HL-60/S4 (cell line): ENCODE results near the gene SLC34A2.

Source experiments
- in situ Hi-C: fragments of 300-500 bp; cut with MboI; formaldehyde crosslinking; loops from 2 replicates; pipeline ENCODE4 v1.14.3; 2022; ENCODE audit warnings: low sequenced_read_pairs

The SLC34A2 gene

DNA sequence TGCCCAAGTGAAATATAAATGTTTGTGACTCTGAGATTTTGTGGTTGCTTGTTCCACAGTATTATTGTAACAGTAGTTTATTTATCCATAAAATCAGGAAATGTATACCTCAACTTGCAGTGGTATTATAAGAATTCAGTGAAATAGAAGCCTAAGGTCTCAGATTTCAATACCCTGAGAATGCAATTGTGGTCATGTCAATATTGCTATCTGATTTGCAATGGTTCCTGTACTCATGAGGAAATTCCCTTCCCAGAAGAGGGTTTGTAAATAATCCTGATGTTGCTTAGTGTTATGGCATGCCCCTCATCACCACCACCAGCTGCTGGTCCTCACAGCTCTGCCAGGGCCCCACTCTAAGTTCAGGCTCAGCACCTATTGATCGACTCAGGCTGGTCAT, 67.8 kb downstream of the SLC34A2 start:
- in situ Hi-C loops: no loop called here

DNA sequence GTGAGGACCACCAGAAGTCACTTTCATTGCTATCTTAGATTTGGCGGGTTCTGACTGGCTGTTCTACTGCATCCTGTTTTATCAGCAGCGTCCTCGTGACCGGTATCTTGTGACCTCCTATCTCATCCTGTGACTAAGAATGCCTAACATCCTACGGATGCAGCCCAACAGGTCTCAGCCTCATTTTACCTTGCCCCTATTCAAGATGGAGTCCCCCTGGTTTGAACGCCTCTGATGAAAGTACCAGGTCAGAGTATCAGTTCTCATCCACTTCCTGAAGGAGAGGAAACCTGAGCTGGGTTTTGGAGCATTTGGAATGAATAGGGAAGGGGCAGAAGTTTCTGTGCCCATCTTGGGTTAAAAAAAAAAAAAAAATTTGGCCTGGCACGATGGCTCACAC, 70.2 kb downstream of the SLC34A2 start:
- in situ Hi-C loops: no loop called here

DNA sequence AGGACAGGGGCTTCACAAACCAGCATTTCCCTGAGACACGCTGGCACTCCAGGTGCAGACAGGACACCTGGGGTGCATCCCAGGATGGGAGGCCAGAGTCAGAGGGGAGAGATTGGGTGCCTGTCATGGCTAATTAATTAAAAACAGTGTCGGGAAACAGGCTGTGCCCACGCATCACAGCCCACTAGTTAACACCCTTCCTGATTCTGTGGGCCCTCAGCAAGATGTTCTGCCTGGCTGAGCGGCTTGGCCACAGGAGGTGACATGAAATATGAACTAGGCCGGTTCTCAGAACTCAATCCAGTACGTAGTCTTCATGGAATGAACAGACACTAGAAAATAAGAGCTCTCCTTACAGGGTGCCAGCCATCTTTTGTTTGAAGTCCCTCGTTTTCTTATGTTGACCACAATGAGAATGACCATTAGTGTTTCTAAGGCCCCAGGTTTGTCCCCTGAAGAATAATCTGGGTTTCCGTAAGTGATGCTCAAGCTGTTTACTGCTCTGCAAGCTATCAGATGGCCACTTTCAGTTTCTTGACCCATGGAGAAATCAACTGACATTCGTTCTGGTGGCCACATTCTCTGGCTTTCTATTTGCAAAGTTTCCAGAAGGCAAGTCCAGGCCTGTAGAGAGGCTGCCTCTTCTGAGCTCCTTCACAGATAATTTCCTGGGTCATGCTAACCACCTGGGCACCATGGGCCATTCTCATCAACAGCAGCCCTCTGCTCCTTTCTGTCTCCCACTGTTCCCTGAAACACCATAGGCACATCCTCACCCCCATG, 72.3 kb downstream of the SLC34A2 start:
- in situ Hi-C loops: no loop called here
